Gastrocnemius medialis (tissue), 4 donors: Measurements from ENCODE around the gene TRIP12. TPM values are rescaled to one million over a fixed set of nuclear protein-coding genes. Genes with fewer than 3 reads are reported as not detected.
A peak's percentile ranks its signal among the peaks of the same experiment; 100 is the strongest.
"Not testable (repeated sequence)": the region's sequence is repeated elsewhere in the genome, so short reads cannot be mapped to it uniquely, and the experiment has no call there.

ENCODE experiments used
- ATAC-seq, 2 donors: fragments of 150-250 bp; one replicate each; pipeline ENCODE4 v1.9.1; 2016
- DNase-seq, 2 donors: peaks; one replicate each; pipeline ENCODE4 v3.0.0-alpha.2; 2019
- H3K27ac ChIP-seq, 4 donors: fragments of 200-600 bp; sonication (generic); 1 replicate in 1 of 4; 2 replicates in 3 of 4; pipeline ENCODE4 v1.5.1; 2016 to 2018; ENCODE audit warnings: mild to moderate bottlenecking in 2 of 4, moderate library complexity in 1 of 4
- H3K27me3 ChIP-seq, 3 donors: fragments of 200-600 bp; sonication (generic) in 2 of 3; 1 replicate in 1 of 3; 2 replicates in 2 of 3; pipeline versions ENCODE4 v1.5.1 to v1.6.0; 2016 to 2019; ENCODE audit warnings: mild to moderate bottlenecking in 1 of 3, moderate library complexity in 1 of 3
- H3K36me3 ChIP-seq, 2 donors: fragments of 200-600 bp; sonication (generic) in 1 of 2; one replicate each; pipeline ENCODE4 v1.5.1; 2017 to 2018
- H3K4me1 ChIP-seq, 2 donors: fragments of 200-600 bp; sonication (generic) in 1 of 2; one replicate each; pipeline ENCODE4 v1.5.1; 2016 to 2017; ENCODE audit warnings: mild to moderate bottlenecking in 2 of 2
- H3K4me3 ChIP-seq, 4 donors: fragments of 200-600 bp; sonication (generic) in 3 of 4; 1 replicate in 1 of 4; 2 replicates in 3 of 4; pipeline ENCODE4 v1.5.1; 2016 to 2019; ENCODE audit warnings: mild to moderate bottlenecking in 2 of 4
- H3K9me3 ChIP-seq, 3 donors: fragments of 200-600 bp; sonication (generic) in 2 of 3; 1 replicate in 1 of 3; 2 replicates in 2 of 3; pipeline ENCODE4 v1.5.1; 2016 to 2019
- POLR2A ChIP-seq, 2 donors: fragments of 450-650 bp; IDR thresholded peaks; one replicate each; pipeline ENCODE4 v1.6.1; 2017; ENCODE audit warnings: antibody characterized with exemption in 2 of 2, mild to moderate bottlenecking in 2 of 2, moderate library complexity in 2 of 2
- in situ Hi-C, 4 donors: fragments of 200-750 bp; cut with MboI; loops; one replicate each; pipeline versions ENCODE4 v1.15.0 to v1.8.0; 2017; ENCODE audit warnings: low sequenced_read_pairs in 4 of 4
- intact Hi-C: fragments of 100-400 bp; cut with DNase I; formaldehyde crosslinking; loops from one replicate; pipeline ENCODE4 v1.15.1; 2023; ENCODE audit warnings: low total_unique reads
- total RNA-seq, 4 donors: library from RNA; depleted of rRNA; stranded (reverse); fragments of >200 nt; gene quantifications; one replicate each; pipeline versions ENCODE4 v1.1.0 to v1.2.3, GENCODE V29; 2016
- TF ChIP-seq, protein P1 (sequence below), 5 experiments: fragments of 450-650 bp in 3 of 5; fragments of 200-600 bp in 2 of 5; sonication (generic) in 2 of 5; IDR thresholded peaks in 4 of 5; conservative IDR thresholded peaks in 1 of 5; 1 replicate in 4 of 5; 2 replicates in 1 of 5; pipeline ENCODE4 v1.5.1; 2016 to 2019; ENCODE audit warnings: antibody characterized with exemption in 5 of 5, mild to moderate bottlenecking in 3 of 5, moderate library complexity in 3 of 5

Gene TRIP12
- total RNA-seq, result 100 to 1,000 TPM; 122 to 152 (median 141) TPM

DNA sequence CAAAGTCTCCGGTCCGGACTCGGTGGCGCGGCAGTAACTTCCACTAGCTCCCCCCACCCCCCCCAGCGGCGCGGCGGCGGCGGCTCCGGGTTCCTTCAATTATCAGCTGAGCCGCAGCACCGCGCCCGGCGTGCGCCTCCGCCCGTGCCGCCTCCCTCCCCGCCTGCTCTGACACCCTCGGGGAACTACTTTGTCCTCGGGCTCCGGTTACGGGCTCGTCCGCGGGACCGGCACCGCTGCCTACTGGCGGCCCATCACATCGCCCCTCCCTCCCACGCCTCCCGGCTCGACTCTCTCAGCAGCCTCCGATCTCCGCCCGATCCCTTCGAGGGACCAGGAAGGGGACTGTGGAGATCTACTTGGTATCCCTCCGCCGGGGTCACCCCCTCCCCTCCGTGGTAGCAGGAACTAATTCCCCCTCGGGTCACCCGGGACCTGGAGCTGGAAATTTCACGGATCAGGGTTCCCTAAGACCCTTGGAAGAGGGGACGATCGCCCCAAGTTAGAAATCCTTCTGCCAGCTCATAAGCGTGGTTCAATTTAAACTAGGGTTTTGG, at the start of gene TRIP12:
Gene TRIP12 (minus strand): TSS at position 118 of the 557 bp plus-strand sequence. CDS start 41,930 bp downstream, outside the sequence.
- H3K36me3 ChIP-seq, result no peaks in the 10 kb centered on the region
- intact Hi-C loops, result loop anchor here (2.0 to 5.0 kb wide), 3 partner anchors 121 to 1135 kb away; partner anchors contain the start of gene PSMD1
- DNase-seq (peak; percentile 92), ATAC-seq (peak; percentile 88 to 92)
- peak within 1 kb of the TSS; percentile 97 to 100 (median 100) for H3K27ac ChIP-seq
- H3K4me3 ChIP-seq, result peak within 1 kb of the TSS; percentile 73 to 99 (median 92)
- in situ Hi-C loops, result no loop called here
- H3K9me3 ChIP-seq, result no peaks in the 10 kb centered on the region
- TF ChIP-seq POLR2A (IDR thresholded peaks at IDR 0.05), result peak; percentile 46 to 49
- TF ChIP-seq, protein P1, sequence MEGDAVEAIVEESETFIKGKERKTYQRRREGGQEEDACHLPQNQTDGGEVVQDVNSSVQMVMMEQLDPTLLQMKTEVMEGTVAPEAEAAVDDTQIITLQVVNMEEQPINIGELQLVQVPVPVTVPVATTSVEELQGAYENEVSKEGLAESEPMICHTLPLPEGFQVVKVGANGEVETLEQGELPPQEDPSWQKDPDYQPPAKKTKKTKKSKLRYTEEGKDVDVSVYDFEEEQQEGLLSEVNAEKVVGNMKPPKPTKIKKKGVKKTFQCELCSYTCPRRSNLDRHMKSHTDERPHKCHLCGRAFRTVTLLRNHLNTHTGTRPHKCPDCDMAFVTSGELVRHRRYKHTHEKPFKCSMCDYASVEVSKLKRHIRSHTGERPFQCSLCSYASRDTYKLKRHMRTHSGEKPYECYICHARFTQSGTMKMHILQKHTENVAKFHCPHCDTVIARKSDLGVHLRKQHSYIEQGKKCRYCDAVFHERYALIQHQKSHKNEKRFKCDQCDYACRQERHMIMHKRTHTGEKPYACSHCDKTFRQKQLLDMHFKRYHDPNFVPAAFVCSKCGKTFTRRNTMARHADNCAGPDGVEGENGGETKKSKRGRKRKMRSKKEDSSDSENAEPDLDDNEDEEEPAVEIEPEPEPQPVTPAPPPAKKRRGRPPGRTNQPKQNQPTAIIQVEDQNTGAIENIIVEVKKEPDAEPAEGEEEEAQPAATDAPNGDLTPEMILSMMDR (IDR thresholded peaks at IDR 0.05 in 4 of 5, conservative IDR thresholded peaks at IDR 0.05 in 1 of 5), result no peak
- peaks cover 28 to 31% of the 10 kb centered on the region in 2 donors for H3K4me1 ChIP-seq
- H3K27me3 ChIP-seq, result no peaks in the 10 kb centered on the region

- no peaks in the 10 kb centered on the region for H3K36me3 ChIP-seq
- DNase-seq (no peak), ATAC-seq (no peak)
- intact Hi-C loops (no loop called here), in situ Hi-C loops (no loop called here)
- TF ChIP-seq, protein P1 (IDR thresholded peaks at IDR 0.05 in 4 of 5, conservative IDR thresholded peaks at IDR 0.05 in 1 of 5), result no peak
- no peak for TF ChIP-seq POLR2A (IDR thresholded peaks at IDR 0.05)
- no peaks in the 10 kb centered on the region for H3K9me3 ChIP-seq
- H3K4me1 ChIP-seq, result no peaks in the 10 kb centered on the region
- H3K27me3 ChIP-seq, result no peaks in the 10 kb centered on the region
- H3K27ac ChIP-seq, result no peak overlapping the region
- H3K4me3 ChIP-seq, result no peak overlapping the region
Observed at GRCh38 chr2:229971298-229971790, 49.5 kb upstream of the TRIP12 start.

- no peak overlapping the region for H3K27ac ChIP-seq
- in situ Hi-C loops (no loop called here), intact Hi-C loops (no loop called here)
- no peaks in the 10 kb centered on the region for H3K27me3 ChIP-seq
- H3K36me3 ChIP-seq, result no peaks in the 10 kb centered on the region
- TF ChIP-seq, protein P1 (IDR thresholded peaks at IDR 0.05 in 4 of 5, conservative IDR thresholded peaks at IDR 0.05 in 1 of 5), result no peak
- TF ChIP-seq POLR2A (IDR thresholded peaks at IDR 0.05), result no peak
- ATAC-seq (no peak), DNase-seq (no peak)
- H3K9me3 ChIP-seq, result no peaks in the 10 kb centered on the region
- H3K4me1 ChIP-seq, result no peaks in the 10 kb centered on the region
- no peak overlapping the region for H3K4me3 ChIP-seq
Observed at GRCh38 chr2:229970406-229970805, 48.6 kb upstream of the TRIP12 start.

DNA sequence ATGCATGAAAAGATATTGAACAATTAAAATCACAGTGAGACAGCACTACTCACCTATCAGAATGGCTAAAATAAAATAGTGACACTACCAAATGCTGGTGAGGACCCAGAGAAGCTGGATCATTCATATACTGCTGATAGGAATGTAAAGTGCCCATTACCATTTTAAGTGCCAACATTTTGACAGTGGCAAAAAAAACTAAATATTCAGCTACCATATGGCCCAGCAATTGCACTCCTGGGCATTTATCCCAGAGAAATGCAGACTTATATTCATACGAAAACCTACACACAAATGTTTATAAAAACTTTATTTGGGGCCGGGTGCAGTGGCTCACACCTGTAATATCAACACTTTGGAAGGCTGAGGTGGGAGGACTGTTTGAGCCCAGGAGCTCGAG, 48.1 kb upstream of the TRIP12 start:
- Histone ChIP-seq H3K27me3 (no peaks in the 10 kb centered on the region), H3K27ac (no peak overlapping the region), H3K36me3 (no peaks in the 10 kb centered on the region), H3K9me3 (no peaks in the 10 kb centered on the region), H3K4me3 (no peak overlapping the region), H3K4me1 (no peaks in the 10 kb centered on the region)
- in situ Hi-C loops, result no loop called here
- ATAC-seq (no peak), DNase-seq (no peak)
- TF ChIP-seq POLR2A (IDR thresholded peaks at IDR 0.05), result no peak
- TF ChIP-seq, protein P1 (IDR thresholded peaks at IDR 0.05 in 4 of 5, conservative IDR thresholded peaks at IDR 0.05 in 1 of 5), result no peak
- intact Hi-C loops, result no loop called here

DNA sequence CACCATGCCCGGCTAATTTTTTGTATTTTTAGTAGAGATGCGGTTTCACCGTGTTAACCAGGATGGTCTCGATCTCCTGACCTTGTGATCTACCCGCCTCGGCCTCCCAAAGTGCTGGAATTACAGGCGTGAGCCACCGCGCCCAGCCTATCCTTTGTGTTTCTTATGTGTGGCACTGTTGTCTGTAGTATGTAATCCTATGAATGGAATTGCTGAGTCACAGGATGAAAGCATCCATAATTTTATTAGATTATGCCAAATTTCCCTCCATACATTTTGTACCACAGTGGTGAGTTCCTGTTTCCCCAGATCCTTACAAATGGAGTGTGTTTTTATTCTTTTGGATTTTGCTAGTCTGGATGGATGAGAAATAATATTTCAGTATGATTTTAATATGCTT, 41.8 kb upstream of the TRIP12 start:
- intact Hi-C loops, result not testable (repeated sequence)

More for the DNA sequence above, 41.8 kb upstream of the TRIP12 start:
- H3K27ac ChIP-seq, ATAC-seq, H3K4me3 ChIP-seq, H3K36me3 ChIP-seq, in situ Hi-C loops, H3K27me3 ChIP-seq, DNase-seq, H3K4me1 ChIP-seq, H3K9me3 ChIP-seq: not testable (repeated sequence)
